NCI-H524 (cell line): Measurements from ENCODE around the gene FAM110A.
"Not testable (repeated sequence)": the region's sequence is repeated elsewhere in the genome, so short reads cannot be mapped to it uniquely, and the experiment has no call there.

Source experiments
- DNase-seq, 2 experiments: peaks; one replicate each; lab custom pipeline; 2025; lab: John Stamatoyannopoulos, UW

The FAM110A gene

GRCh38 chr20:873875-874607, 40.5 kb downstream of the FAM110A start:
- DNase-seq = no peak

- no peak for DNase-seq
These were observed 41.6 kb downstream of the FAM110A start for GRCh38 chr20:875115-875514.

GRCh38 chr20:877814-878213, 44.3 kb downstream of the FAM110A start:
- no peak for DNase-seq

- DNase-seq = no peak
These were observed 45.2 kb downstream of the FAM110A start for GRCh38 chr20:878511-879307.

- DNase-seq = no peak
These were observed 46.1 kb downstream of the FAM110A start for GRCh38 chr20:879626-880025.

- DNase-seq = no peak
These were observed 47.7 kb downstream of the FAM110A start for GRCh38 chr20:881051-881782.

GRCh38 chr20:881783-882144, 48.2 kb downstream of the FAM110A start:
- DNase-seq = no peak

GRCh38 chr20:884983-885952, 51.8 kb downstream of the FAM110A start:
- DNase-seq = peak; percentile 79 to 89

- no peak for DNase-seq
These were observed 53.6 kb downstream of the FAM110A start for GRCh38 chr20:887137-887536.

- DNase-seq = no peak
These were observed 54.5 kb downstream of the FAM110A start for GRCh38 chr20:888057-888456.

GRCh38 chr20:889106-889505, 55.6 kb downstream of the FAM110A start:
- DNase-seq = no peak

- DNase-seq = no peak
These were observed 56.5 kb downstream of the FAM110A start for GRCh38 chr20:889932-890463.

GRCh38 chr20:890666-891057, 57.1 kb downstream of the FAM110A start:
- DNase-seq = no peak

- no peak for DNase-seq
These were observed 57.7 kb downstream of the FAM110A start for GRCh38 chr20:891058-891705.

GRCh38 chr20:891706-892080, 58.2 kb downstream of the FAM110A start:
- no peak for DNase-seq

GRCh38 chr20:892371-892770, 58.9 kb downstream of the FAM110A start:
- DNase-seq = not testable (repeated sequence)
